GM21367 (cell line): ENCODE results near the gene TSPAN10.
"Not testable (repeated sequence)": the region's sequence is repeated elsewhere in the genome, so short reads cannot be mapped to it uniquely, and the experiment has no call there.

ENCODE experiments used
- ATAC-seq: cut with Tn5 transposase; IDR thresholded peaks from one replicate; pipeline ENCODE4 v1.9.1; 2021; ENCODE audit not compliant: unreplicated experiment

Gene TSPAN10

GRCh38 chr17:81659038-81659437 lies 22.0 kb downstream of the TSPAN10 start:
- ATAC-seq: no peak

GRCh38 chr17:81660441-81660840 lies 23.4 kb downstream of the TSPAN10 start:
- ATAC-seq: no peak

GRCh38 chr17:81662002-81662401 lies 25.0 kb downstream of the TSPAN10 start:
- no peak for ATAC-seq

GRCh38 chr17:81664051-81664470 lies 27.1 kb downstream of the TSPAN10 start:
- no peak for ATAC-seq

GRCh38 chr17:81665205-81666091 lies 28.5 kb downstream of the TSPAN10 start:
- no peak for ATAC-seq

- peak; percentile 9 for ATAC-seq
These were observed 29.0 kb downstream of the TSPAN10 start for GRCh38 chr17:81666092-81666341.

- peak; percentile 80 for ATAC-seq
These were observed 29.6 kb downstream of the TSPAN10 start, which contains the start of the genes CCDC137 and OXLD1 for GRCh38 chr17:81666342-81667191. CCDC137 (plus strand) TSS chr17:81666737; CDS start chr17:81666767, 30 bp downstream. OXLD1 (minus strand) TSS chr17:81666605; CDS start chr17:81666577, 28 bp downstream.

- ATAC-seq: no peak
These were observed 30.8 kb downstream of the TSPAN10 start for GRCh38 chr17:81667754-81668153.

- ATAC-seq: no peak
These were observed 35.5 kb downstream of the TSPAN10 start for GRCh38 chr17:81672504-81672903.

GRCh38 chr17:81672954-81673353 lies 36.0 kb downstream of the TSPAN10 start:
- no peak for ATAC-seq

GRCh38 chr17:81673561-81674258 lies 36.7 kb downstream of the TSPAN10 start:
- no peak for ATAC-seq

- ATAC-seq: not testable (repeated sequence)
These were observed 38.7 kb downstream of the TSPAN10 start for GRCh38 chr17:81675515-81676221.

GRCh38 chr17:81676906-81677305 lies 39.9 kb downstream of the TSPAN10 start:
- no peak for ATAC-seq

- no peak for ATAC-seq
These were observed 43.2 kb downstream of the TSPAN10 start for GRCh38 chr17:81680150-81680549.

- no peak for ATAC-seq
These were observed 44.7 kb downstream of the TSPAN10 start for GRCh38 chr17:81681672-81682071.

- ATAC-seq: no peak
These were observed 45.7 kb downstream of the TSPAN10 start for GRCh38 chr17:81682565-81683207.

GRCh38 chr17:81683208-81683583 lies 46.2 kb downstream of the TSPAN10 start:
- no peak for ATAC-seq

GRCh38 chr17:81683584-81684441 lies 46.8 kb downstream of the TSPAN10 start, which contains the start of the genes ARL16 and HGS:
ARL16 (minus strand) TSS chr17:81683797; CDS start chr17:81683753, 44 bp downstream.
HGS (plus strand) TSS chr17:81684011; CDS start chr17:81684067, 56 bp downstream.
- ATAC-seq: peak; percentile 78

- ATAC-seq: no peak
These were observed 47.5 kb downstream of the TSPAN10 start for GRCh38 chr17:81684442-81684911.
